Spleen (tissue), 11 donors: ENCODE data around the gene ARHGAP10. TPM values are rescaled to one million over a fixed set of nuclear protein-coding genes. Genes with fewer than 3 reads are reported as not detected.

Experiments used
- DNase-seq: peaks from one replicate; pipeline ENCODE4 v3.0.0-alpha.2; 2020
- H3K27ac ChIP-seq, 8 donors: fragments of 200-600 bp; sonication (generic) in 7 of 8; 1 replicate in 4 of 8; 2 replicates in 4 of 8; pipeline versions ENCODE4 v1.5.0 to v1.8.0; 2016 to 2021; ENCODE audit warnings: inconsistent platforms in 4 of 8, mild to moderate bottlenecking in 4 of 8, moderate library complexity in 1 of 8
- H3K27me3 ChIP-seq, 7 donors: fragments of 200-600 bp; sonication (generic) in 6 of 7; replicated peaks in 1 of 7; 1 replicate in 4 of 7; 2 replicates in 3 of 7; pipeline versions ENCODE4 v1.5.0 to v1.8.0; 2016 to 2021; ENCODE audit warnings: inconsistent platforms in 3 of 7, mild to moderate bottlenecking in 1 of 7
- H3K36me3 ChIP-seq, 6 donors: fragments of 200-600 bp; sonication (generic) in 5 of 6; 1 replicate in 4 of 6; 2 replicates in 2 of 6; pipeline versions ENCODE4 v1.5.0 to v1.8.0; 2016 to 2021; ENCODE audit warnings: inconsistent platforms in 2 of 6
- H3K4me1 ChIP-seq, 6 donors: fragments of 200-600 bp; sonication (generic) in 5 of 6; 1 replicate in 3 of 6; 2 replicates in 3 of 6; pipeline versions ENCODE4 v1.5.0 to v1.8.0; 2016 to 2021; ENCODE audit warnings: inconsistent platforms in 3 of 6
- H3K4me3 ChIP-seq, 8 donors: fragments of 200-600 bp; sonication (generic) in 7 of 8; 1 replicate in 4 of 8; 2 replicates in 4 of 8; pipeline versions ENCODE4 v1.5.0 to v1.8.0; 2016 to 2021; ENCODE audit warnings: inconsistent platforms in 4 of 8, mild to moderate bottlenecking in 4 of 8, moderate library complexity in 2 of 8
- H3K9me3 ChIP-seq, 8 donors: fragments of 200-600 bp; sonication (generic) in 7 of 8; 1 replicate in 4 of 8; 2 replicates in 4 of 8; pipeline versions ENCODE4 v1.5.0 to v1.8.0; 2016 to 2021; ENCODE audit warnings: inconsistent platforms in 4 of 8
- POLR2A ChIP-seq, 3 donors: fragments of 450-650 bp; IDR thresholded peaks; one replicate each; pipeline ENCODE4 v1.5.1; 2017; ENCODE audit warnings: antibody characterized with exemption in 3 of 3, mild to moderate bottlenecking in 1 of 3
- POLR2AphosphoS5 ChIP-seq, 3 donors: sonication (generic); formaldehyde crosslinking; IDR thresholded peaks; one replicate each; pipeline ENCODE4 v1.5.1; 2017; ENCODE audit warnings: antibody characterized with exemption in 3 of 3
- WGBS, 5 donors: extraction: QIAGEN DNeasy Blood & Tissue Kit in 3 of 5; methylation state at CpG; one replicate each; pipeline versions ENCODE4 v1.1.5 to v1.1.7; 2013 to 2018; 5-methylcytosine and 5-hydroxymethylcytosine counted together
- intact Hi-C: fragments of 100-400 bp; cut with DNase I; formaldehyde crosslinking; loops from one replicate; pipeline ENCODE4 v1.15.0; 2023; ENCODE audit warnings: low total_unique reads
- polyA plus RNA-seq, 3 donors: library from polyadenylated mRNA; stranded (reverse); fragments of 200-250 nt; gene quantifications; one replicate each; pipeline ENCODE4 v1.2.1, GENCODE V29; 2013
- total RNA-seq, 7 donors: library from RNA; depleted of rRNA in 3 of 7; stranded (reverse); fragments of >200 nt in 3 of 7; fragmentation: NEBNext Ultra II Directional in 4 of 7; extraction: Animal tissue kit (Norgen Biotek cat#: 25700) in 4 of 7; gene quantifications; one replicate each; pipeline versions ENCODE4 v1.1.0 to v1.2.1, GENCODE V29; 2016 to 2021
- TF ChIP-seq, protein P1 (sequence below), 11 experiments: fragments of 200-600 bp in 7 of 11; fragments of 450-650 bp in 4 of 11; sonication (generic) in 4 of 11; IDR thresholded peaks in 8 of 11; conservative IDR thresholded peaks in 3 of 11; 1 replicate in 7 of 11; 2 replicates in 4 of 11; pipeline versions ENCODE4 v1.4.0 to v1.8.0; 2016 to 2021; ENCODE audit warnings: antibody characterized with exemption in 11 of 11, inconsistent platforms in 4 of 11, mild to moderate bottlenecking in 1 of 11
- donor health status: healthy with polysubstance abuse.
- donor health status: DM: no; HTN: no; CAD: no; lungs with moderate emphysema.
- donor health status: DM: no; HTN: no; CAD: no.
- donor health status: Bipolar disorder and iron deficiency.
- donor health status: healthy.
- donor health status: DM: no; HTN: no; CAD: no.
- donor health status: DM: yes; HTN: yes; CAD: no.

ARHGAP10 gene
- total and polyA plus RNA-seq, 10 donors: 4.0 to 35.5 (median 13.3) TPM

DNA sequence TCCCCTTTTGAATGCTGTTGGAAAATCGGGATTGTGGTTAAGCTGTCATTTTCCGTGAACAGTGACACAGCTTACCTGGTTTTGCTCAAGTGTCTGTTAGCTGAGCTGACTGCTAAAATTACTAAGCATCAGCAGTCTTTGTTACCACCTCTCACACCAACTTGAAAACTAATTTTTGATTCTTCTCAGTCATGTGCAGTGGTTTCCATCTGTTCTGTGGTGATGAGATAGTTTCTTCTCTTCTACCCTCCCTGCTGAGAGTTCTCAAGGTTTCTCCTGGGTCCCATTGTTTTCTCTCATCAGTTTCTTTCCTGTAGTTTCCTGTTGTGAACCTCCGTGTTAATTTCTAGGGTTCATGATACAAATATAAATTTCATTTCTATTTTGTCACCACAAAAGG, 225.6 kb downstream of the ARHGAP10 start:
- Histone ChIP-seq H3K36me3 (peaks cover 0 to 10% (median 0%) of the 10 kb centered on the region in 6 donors), H3K4me1 (no peaks in the 10 kb centered on the region), H3K4me3 (no peak overlapping the region), H3K9me3 (no peaks in the 10 kb centered on the region), H3K27ac (no peak overlapping the region), H3K27me3 (no peaks in the 10 kb centered on the region)
- DNase-seq: no peak
- TF ChIP-seq, protein P1, sequence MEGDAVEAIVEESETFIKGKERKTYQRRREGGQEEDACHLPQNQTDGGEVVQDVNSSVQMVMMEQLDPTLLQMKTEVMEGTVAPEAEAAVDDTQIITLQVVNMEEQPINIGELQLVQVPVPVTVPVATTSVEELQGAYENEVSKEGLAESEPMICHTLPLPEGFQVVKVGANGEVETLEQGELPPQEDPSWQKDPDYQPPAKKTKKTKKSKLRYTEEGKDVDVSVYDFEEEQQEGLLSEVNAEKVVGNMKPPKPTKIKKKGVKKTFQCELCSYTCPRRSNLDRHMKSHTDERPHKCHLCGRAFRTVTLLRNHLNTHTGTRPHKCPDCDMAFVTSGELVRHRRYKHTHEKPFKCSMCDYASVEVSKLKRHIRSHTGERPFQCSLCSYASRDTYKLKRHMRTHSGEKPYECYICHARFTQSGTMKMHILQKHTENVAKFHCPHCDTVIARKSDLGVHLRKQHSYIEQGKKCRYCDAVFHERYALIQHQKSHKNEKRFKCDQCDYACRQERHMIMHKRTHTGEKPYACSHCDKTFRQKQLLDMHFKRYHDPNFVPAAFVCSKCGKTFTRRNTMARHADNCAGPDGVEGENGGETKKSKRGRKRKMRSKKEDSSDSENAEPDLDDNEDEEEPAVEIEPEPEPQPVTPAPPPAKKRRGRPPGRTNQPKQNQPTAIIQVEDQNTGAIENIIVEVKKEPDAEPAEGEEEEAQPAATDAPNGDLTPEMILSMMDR (IDR thresholded peaks at IDR 0.05 in 8 of 11, conservative IDR thresholded peaks at IDR 0.05 in 3 of 11): no peak
- no peak for TF ChIP-seq POLR2AphosphoS5 (IDR thresholded peaks at IDR 0.05)
- TF ChIP-seq POLR2A (IDR thresholded peaks at IDR 0.05): no peak
- WGBS, 5 donors: 81 to 87% (median 85%) methylated on average over 3 of the region's 3 CpGs
- intact Hi-C loops: no loop called here

DNA sequence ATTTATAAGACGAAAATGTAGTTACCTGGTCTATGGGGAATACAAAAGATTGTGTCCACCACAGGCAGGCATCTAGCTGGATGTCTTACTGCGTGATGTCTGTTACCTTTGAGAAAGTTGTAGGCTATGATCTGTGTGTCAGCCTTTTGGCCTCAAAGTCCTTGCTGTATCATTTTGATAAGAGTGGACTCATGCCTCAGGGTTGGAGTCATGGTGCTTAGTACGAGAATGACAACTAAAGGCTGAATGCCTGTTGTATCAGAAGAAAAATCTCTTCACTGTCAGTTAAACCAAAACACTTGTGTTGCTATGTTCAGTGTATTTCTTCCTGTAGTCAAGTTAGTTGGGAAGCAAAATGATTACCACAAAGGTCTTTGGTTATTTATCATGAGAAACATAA, 226.2 kb downstream of the ARHGAP10 start:
- intact Hi-C loops: no loop called here
- Histone ChIP-seq H3K27ac (no peak overlapping the region), H3K4me3 (no peak overlapping the region), H3K4me1 (no peaks in the 10 kb centered on the region), H3K36me3 (peaks cover 0 to 10% (median 0%) of the 10 kb centered on the region in 6 donors), H3K27me3 (no peaks in the 10 kb centered on the region), H3K9me3 (no peaks in the 10 kb centered on the region)
- no peak for TF ChIP-seq POLR2AphosphoS5 (IDR thresholded peaks at IDR 0.05)
- TF ChIP-seq, protein P1 (IDR thresholded peaks at IDR 0.05 in 8 of 11, conservative IDR thresholded peaks at IDR 0.05 in 3 of 11): no peak
- WGBS, 5 donors: 87 to 96% (median 94%) methylated on average over 3 of the region's 3 CpGs
- DNase-seq: no peak

DNA sequence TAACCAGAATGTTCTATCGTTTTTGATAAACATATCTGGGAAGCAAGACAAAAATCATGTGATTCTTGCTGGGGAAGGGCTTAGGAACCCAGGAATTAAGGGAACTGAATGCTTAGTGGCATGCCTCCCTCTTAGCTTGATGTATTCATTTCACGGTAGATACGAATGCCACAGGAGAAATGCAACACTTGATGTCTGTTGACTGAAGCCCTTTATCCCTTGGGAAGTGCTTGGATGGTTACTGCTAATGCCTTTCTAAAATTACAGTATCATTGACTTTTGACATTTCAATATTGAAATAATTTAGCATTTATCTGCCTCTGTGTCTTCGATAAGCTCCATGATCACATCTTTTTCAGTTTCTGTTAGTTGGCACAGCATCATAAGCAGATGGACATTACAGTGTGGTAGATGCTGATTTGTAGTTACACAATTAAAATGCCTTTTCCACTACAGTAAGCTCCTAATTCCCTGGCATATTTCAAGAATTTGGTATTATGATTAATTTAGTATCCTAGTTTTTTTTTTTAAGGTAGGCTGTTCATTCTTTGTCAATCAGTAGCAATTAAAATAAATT, 226.7 kb downstream of the ARHGAP10 start:
- H3K4me1 ChIP-seq: no peaks in the 10 kb centered on the region
- H3K4me3 ChIP-seq: no peak overlapping the region
- H3K27ac ChIP-seq: no peak overlapping the region
- H3K36me3 ChIP-seq: peaks cover 0 to 10% (median 0%) of the 10 kb centered on the region in 6 donors
- DNase-seq: no peak
- WGBS, 5 donors: 77 to 92% (median 88%) methylated on average over 4 of the region's 4 CpGs
- intact Hi-C loops: no loop called here
- no peak for TF ChIP-seq POLR2A (IDR thresholded peaks at IDR 0.05)
- TF ChIP-seq POLR2AphosphoS5 (IDR thresholded peaks at IDR 0.05): no peak
- TF ChIP-seq, protein P1 (IDR thresholded peaks at IDR 0.05 in 8 of 11, conservative IDR thresholded peaks at IDR 0.05 in 3 of 11): no peak
- H3K9me3 ChIP-seq: no peaks in the 10 kb centered on the region
- H3K27me3 ChIP-seq: no peaks in the 10 kb centered on the region

DNA sequence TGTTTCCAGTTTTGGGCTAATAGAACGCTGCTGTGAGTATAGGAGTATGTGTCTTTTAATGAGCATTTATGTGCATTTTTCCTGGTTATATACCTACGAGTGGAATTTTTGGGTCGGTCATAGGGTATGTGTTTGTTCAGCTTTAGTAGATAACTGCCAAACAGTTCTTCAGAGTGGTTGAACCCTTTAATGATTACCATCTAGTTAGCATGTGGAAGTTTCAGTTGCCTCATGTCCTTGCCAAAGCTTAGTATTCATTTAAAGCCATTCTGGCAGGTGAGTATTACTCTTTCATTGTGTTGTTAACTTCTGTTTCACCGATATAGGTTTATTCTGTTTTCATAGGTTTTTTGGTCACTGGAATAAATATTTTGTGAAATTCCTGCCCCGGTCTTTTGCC, 229.1 kb downstream of the ARHGAP10 start:
- Histone ChIP-seq H3K4me1 (no peaks in the 10 kb centered on the region), H3K27me3 (no peaks in the 10 kb centered on the region), H3K4me3 (no peak overlapping the region), H3K27ac (no peak overlapping the region), H3K36me3 (peaks cover 0 to 10% (median 0%) of the 10 kb centered on the region in 6 donors), H3K9me3 (no peaks in the 10 kb centered on the region)
- 94 to 99% (median 97%) methylated on average over 5 of the region's 5 CpGs for WGBS, 5 donors
- DNase-seq: no peak
- TF ChIP-seq, protein P1 (IDR thresholded peaks at IDR 0.05 in 8 of 11, conservative IDR thresholded peaks at IDR 0.05 in 3 of 11): no peak
- TF ChIP-seq POLR2AphosphoS5 (IDR thresholded peaks at IDR 0.05) (no peak), POLR2A (IDR thresholded peaks at IDR 0.05) (no peak)
- intact Hi-C loops: no loop called here
